NCI-H2081 treated with DMSO at 0.1 percent for 48 hours (cell line): ENCODE data around the gene SET.

ENCODE experiments used
- DNase-seq: peaks from one replicate; lab custom pipeline; 2025; lab: John Stamatoyannopoulos, UW

The SET gene

GRCh38 chr9:128713411-128713780, 24.4 kb downstream of the SET start:
- no peak for DNase-seq

- no peak for DNase-seq
Observed at GRCh38 chr9:128713941-128714573, 25.0 kb downstream of the SET start.

- no peak for DNase-seq
Observed at GRCh38 chr9:128714586-128715435, 25.8 kb downstream of the SET start.

- no peak for DNase-seq
Observed at GRCh38 chr9:128715436-128715750, 26.4 kb downstream of the SET start.

GRCh38 chr9:128716581-128717254, 27.7 kb downstream of the SET start:
- no peak for DNase-seq

GRCh38 chr9:128718047-128718446, 29.0 kb downstream of the SET start:
- no peak for DNase-seq

- no peak for DNase-seq
Observed at GRCh38 chr9:128718475-128718874, 29.5 kb downstream of the SET start.

- DNase-seq, result no peak
Observed at GRCh38 chr9:128719919-128720605, 31.0 kb downstream of the SET start.

GRCh38 chr9:128720841-128721486, 31.9 kb downstream of the SET start:
- no peak for DNase-seq

GRCh38 chr9:128721487-128722010, 32.5 kb downstream of the SET start:
- DNase-seq, result no peak

- DNase-seq, result no peak
Observed at GRCh38 chr9:128722380-128723351, 33.6 kb downstream of the SET start.

- no peak for DNase-seq
Observed at GRCh38 chr9:128723352-128723865, 34.4 kb downstream of the SET start.

GRCh38 chr9:128723866-128724743, 35.1 kb downstream of the SET start, which contains the start of gene ZDHHC12:
Gene ZDHHC12 (minus strand): TSS chr9:128724127. CDS start chr9:128724093, 34 bp downstream.
- DNase-seq, result peak; percentile 93

GRCh38 chr9:128724744-128725211, 35.8 kb downstream of the SET start:
- DNase-seq, result no peak

GRCh38 chr9:128727640-128728248, 38.7 kb downstream of the SET start:
- DNase-seq, result no peak

GRCh38 chr9:128728298-128728697, 39.3 kb downstream of the SET start:
- no peak for DNase-seq

GRCh38 chr9:128729302-128729701, 40.3 kb downstream of the SET start:
- DNase-seq, result no peak

GRCh38 chr9:128729766-128730517, 40.9 kb downstream of the SET start:
- no peak for DNase-seq
